Loucy (cell line): ENCODE measurements around the gene ERAL1.

Experiments used
- H2AFZ ChIP-seq: fragments of 200-600 bp; sonication (generic); 2 replicates; pipeline ENCODE4 v1.6.0; 2016; ENCODE audit warnings: antibody characterized with exemption, mild to moderate bottlenecking, low read length, moderate library complexity
- H3F3A ChIP-seq: fragments of 200-600 bp; 2 replicates; pipeline ENCODE4 v1.6.0; 2016; ENCODE audit warnings: antibody characterized with exemption, low read depth, mild to moderate bottlenecking
- H3K27me3 ChIP-seq: fragments of 200-600 bp; sonication (generic); 2 replicates; pipeline ENCODE4 v1.6.1; 2014; ENCODE audit warnings: low read length, mild to moderate bottlenecking; ENCODE audit not compliant: insufficient read depth, poor library complexity, severe bottlenecking
- H3K36me3 ChIP-seq: fragments of 200-600 bp; sonication (generic); 2 replicates; pipeline ENCODE4 v1.6.1; 2016; ENCODE audit warnings: low read length; ENCODE audit not compliant: insufficient read depth
- H3K4me1 ChIP-seq: fragments of 200-600 bp; sonication (generic); 2 replicates; pipeline ENCODE4 v1.5.1; 2014; ENCODE audit warnings: low read length, mild to moderate bottlenecking; ENCODE audit not compliant: insufficient read depth, poor library complexity, severe bottlenecking
- H3K4me2 ChIP-seq: fragments of 200-600 bp; sonication (generic); 2 replicates; pipeline ENCODE4 v1.6.0; 2014; ENCODE audit warnings: antibody characterized with exemption, low read length, low read depth, mild to moderate bottlenecking; ENCODE audit not compliant: poor library complexity, severe bottlenecking
- H3K4me3 ChIP-seq: fragments of 200-600 bp; sonication (generic); 2 replicates; pipeline ENCODE4 v1.5.1; 2014; ENCODE audit warnings: low read length, mild to moderate bottlenecking, mixed read lengths; ENCODE audit not compliant: poor library complexity, severe bottlenecking
- H3K79me2 ChIP-seq: fragments of 200-600 bp; sonication (generic); 2 replicates; pipeline ENCODE4 v1.6.1; 2014; ENCODE audit warnings: low read length; ENCODE audit not compliant: insufficient read depth
- H3K9ac ChIP-seq: fragments of 200-600 bp; sonication (generic); 2 replicates; pipeline ENCODE4 v1.6.0; 2014; ENCODE audit warnings: mild to moderate bottlenecking, low read depth, low read length, moderate library complexity; ENCODE audit not compliant: poor library complexity, severe bottlenecking
- H3K9me2 ChIP-seq: fragments of 200-600 bp; sonication (generic); replicated peaks from 2 replicates; pipeline ENCODE4 v1.6.1; 2016; ENCODE audit warnings: low read depth, low read length, mixed read lengths
- H3K9me3 ChIP-seq: fragments of 200-600 bp; sonication (generic); 2 replicates; pipeline ENCODE4 v1.6.1; 2014; ENCODE audit warnings: mild to moderate bottlenecking, antibody characterized with exemption, low read length, low read depth; ENCODE audit not compliant: insufficient read depth
- H4K20me1 ChIP-seq: fragments of 200-600 bp; sonication (generic); 2 replicates; pipeline ENCODE4 v1.6.0; 2014; ENCODE audit warnings: antibody characterized with exemption, low read length, mild to moderate bottlenecking; ENCODE audit not compliant: insufficient read depth, poor library complexity, severe bottlenecking
- EZH2phosphoT487 ChIP-seq: fragments of 200-600 bp; IDR thresholded peaks from 2 replicates; pipeline ENCODE4 v1.6.1; 2018; ENCODE audit warnings: antibody characterized with exemption, mild to moderate bottlenecking, moderate library complexity, borderline replicate concordance
- TF ChIP-seq, protein P1 (sequence below): fragments of 200-600 bp; sonication (generic); conservative IDR thresholded peaks from 2 replicates; pipeline ENCODE4 v1.5.1; 2014; ENCODE audit warnings: mild to moderate bottlenecking, antibody characterized with exemption, low read length

The ERAL1 gene

DNA sequence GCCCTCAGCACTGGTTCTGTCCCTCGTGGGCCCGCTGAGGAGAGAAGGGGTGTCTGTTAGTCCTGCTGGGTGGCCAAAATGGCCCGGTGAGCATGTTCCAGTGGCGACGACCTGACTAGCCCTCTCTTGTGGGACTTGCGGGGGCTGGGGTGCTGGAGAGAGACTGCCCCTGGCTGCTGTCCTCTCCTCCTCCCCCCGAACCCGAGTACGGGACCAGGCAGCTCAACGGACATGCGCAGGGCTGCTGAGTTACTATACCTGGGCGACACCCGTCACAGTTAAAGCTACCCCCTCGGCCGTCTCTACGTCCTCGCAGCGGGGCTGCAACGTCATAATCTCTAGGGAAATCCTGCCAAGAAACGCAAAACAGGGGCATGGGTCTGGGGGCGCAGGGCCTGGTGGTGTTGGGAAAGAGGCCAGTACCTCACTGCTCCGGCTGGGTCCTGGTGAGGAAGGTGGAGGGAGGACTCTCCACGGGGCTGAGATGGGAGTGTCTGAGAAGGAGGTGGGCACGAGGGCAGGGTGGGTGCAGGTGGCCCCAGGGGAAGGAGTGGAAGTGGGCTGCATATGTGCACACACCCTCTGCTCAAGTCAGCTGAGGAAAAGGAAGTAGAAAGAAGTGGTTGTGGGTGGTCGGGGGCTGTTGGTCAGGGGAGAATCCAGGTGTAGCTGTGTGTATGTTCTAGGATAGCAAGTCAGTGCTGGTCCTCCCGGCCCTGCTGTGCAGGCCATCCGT is 29.3 kb downstream of the ERAL1 start:
- Histone ChIP-seq H3K4me2 (no peak overlapping the region), H3K4me1 (no peaks in the 10 kb centered on the region), H3K9me2 (no peaks in the 10 kb centered on the region), H3F3A (no peaks in the 10 kb centered on the region), H4K20me1 (no peaks in the 10 kb centered on the region), H3K79me2 (no peaks in the 10 kb centered on the region), H2AFZ (no peak overlapping the region), H3K9me3 (no peaks in the 10 kb centered on the region), H3K9ac (no peak overlapping the region), H3K36me3 (peaks cover 26% of the 10 kb centered on the region; the same call in 1 of the 2 replicates), H3K27me3 (no peaks in the 10 kb centered on the region), H3K4me3 (no peak overlapping the region)
- TF ChIP-seq, protein P1, sequence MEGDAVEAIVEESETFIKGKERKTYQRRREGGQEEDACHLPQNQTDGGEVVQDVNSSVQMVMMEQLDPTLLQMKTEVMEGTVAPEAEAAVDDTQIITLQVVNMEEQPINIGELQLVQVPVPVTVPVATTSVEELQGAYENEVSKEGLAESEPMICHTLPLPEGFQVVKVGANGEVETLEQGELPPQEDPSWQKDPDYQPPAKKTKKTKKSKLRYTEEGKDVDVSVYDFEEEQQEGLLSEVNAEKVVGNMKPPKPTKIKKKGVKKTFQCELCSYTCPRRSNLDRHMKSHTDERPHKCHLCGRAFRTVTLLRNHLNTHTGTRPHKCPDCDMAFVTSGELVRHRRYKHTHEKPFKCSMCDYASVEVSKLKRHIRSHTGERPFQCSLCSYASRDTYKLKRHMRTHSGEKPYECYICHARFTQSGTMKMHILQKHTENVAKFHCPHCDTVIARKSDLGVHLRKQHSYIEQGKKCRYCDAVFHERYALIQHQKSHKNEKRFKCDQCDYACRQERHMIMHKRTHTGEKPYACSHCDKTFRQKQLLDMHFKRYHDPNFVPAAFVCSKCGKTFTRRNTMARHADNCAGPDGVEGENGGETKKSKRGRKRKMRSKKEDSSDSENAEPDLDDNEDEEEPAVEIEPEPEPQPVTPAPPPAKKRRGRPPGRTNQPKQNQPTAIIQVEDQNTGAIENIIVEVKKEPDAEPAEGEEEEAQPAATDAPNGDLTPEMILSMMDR, result no peak
- TF ChIP-seq EZH2phosphoT487, result no peak

- H3K4me1 ChIP-seq, result no peaks in the 10 kb centered on the region
- no peak overlapping the region for H3K4me2 ChIP-seq
- H3K9me3 ChIP-seq, result no peaks in the 10 kb centered on the region
Observed at GRCh38 chr17:28885363-28885762, 30.5 kb downstream of the ERAL1 start.

DNA sequence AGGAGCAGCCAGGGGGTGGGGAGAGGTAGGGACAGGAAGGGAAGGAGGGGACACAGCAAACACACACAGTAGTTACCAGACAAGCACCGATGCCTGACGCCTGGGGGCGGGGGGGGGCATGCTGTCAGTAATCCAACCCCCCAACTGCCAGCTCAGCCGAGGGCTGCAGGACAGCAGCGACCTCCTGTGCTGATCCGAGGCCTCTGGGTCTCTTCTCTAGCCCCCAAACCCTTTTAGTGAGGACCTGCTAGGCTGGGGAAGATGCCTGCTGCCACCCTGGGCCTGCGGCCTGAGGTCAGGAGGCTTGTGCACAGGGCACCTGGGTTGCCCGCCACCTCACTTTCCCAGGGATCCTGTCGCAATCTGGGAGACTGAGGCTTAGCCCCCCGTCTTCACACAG is 31.1 kb downstream of the ERAL1 start:
- Histone ChIP-seq H3K4me1 (no peaks in the 10 kb centered on the region), H2AFZ (no peak overlapping the region), H3K9me2 (no peaks in the 10 kb centered on the region), H3K36me3 (peaks cover 17% of the 10 kb centered on the region; the same call in 1 of the 2 replicates), H3F3A (no peaks in the 10 kb centered on the region), H4K20me1 (no peaks in the 10 kb centered on the region), H3K9me3 (no peaks in the 10 kb centered on the region), H3K9ac (no peak overlapping the region), H3K79me2 (no peaks in the 10 kb centered on the region), H3K27me3 (no peaks in the 10 kb centered on the region), H3K4me2 (no peak overlapping the region), H3K4me3 (no peak overlapping the region)
- TF ChIP-seq, protein P1, result no peak
- no peak for TF ChIP-seq EZH2phosphoT487

More at GRCh38 chr17:28885363-28885762, 30.5 kb downstream of the ERAL1 start:
- Histone ChIP-seq H3K27me3 (no peaks in the 10 kb centered on the region), H3K79me2 (no peaks in the 10 kb centered on the region), H3K9ac (no peak overlapping the region), H2AFZ (no peak overlapping the region), H4K20me1 (no peaks in the 10 kb centered on the region), H3K4me3 (no peak overlapping the region), H3K9me2 (no peaks in the 10 kb centered on the region), H3F3A (no peaks in the 10 kb centered on the region), H3K36me3 (peaks cover 22% of the 10 kb centered on the region; the same call in 1 of the 2 replicates)
- TF ChIP-seq EZH2phosphoT487, result no peak
- TF ChIP-seq, protein P1, result no peak
